ENCODE data around the gene SMAD6.

DNA sequence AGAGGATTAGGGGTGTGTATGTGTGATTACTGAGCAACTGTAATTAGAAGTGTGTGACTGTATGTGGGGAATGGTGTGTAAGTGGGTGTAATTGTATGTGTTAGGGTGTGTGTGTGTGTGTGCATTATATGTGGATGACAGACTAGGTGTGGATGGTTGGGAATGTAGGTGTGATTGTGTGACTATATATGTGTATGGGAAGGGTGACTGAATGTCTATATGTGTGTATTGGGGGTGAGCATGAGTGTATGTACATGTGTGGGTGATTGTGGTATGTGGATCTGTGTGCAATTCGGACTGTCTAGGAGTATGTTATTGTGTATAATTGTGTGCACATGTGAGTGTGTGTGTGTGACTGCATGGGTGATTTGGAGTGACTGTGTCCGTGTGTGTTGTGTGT, 43.2 kb upstream of the SMAD6 start:
- TF ChIP-seq EZH2 (IDR thresholded peaks at IDR 0.05; ENCODE audit: borderline replicate concordance), result no peak
- no peak for TF ChIP-seq CTCF (IDR thresholded peaks at IDR 0.05; ENCODE audit: poor library complexity)

Data from hepatocyte (in vitro differentiated cells).